IPS-18c (cell line): Measurements from ENCODE around the gene SNTB2.
"Not testable (repeated sequence)": the region's sequence is repeated elsewhere in the genome, so short reads cannot be mapped to it uniquely, and the experiment has no call there.

ENCODE experiments used
- H3K4me3 ChIP-seq: 2 replicates; pipeline ENCODE4 v1.7.0; 2013; ENCODE audit warnings: low read depth, mild to moderate bottlenecking, low read length, moderate library complexity; ENCODE audit not compliant: insufficient read depth
- H3K9me3 ChIP-seq: one replicate; pipeline ENCODE4 v1.6.1; 2013; ENCODE audit warnings: mild to moderate bottlenecking, low read length, moderate library complexity; ENCODE audit not compliant: control insufficient read depth, insufficient read depth

The SNTB2 gene

DNA sequence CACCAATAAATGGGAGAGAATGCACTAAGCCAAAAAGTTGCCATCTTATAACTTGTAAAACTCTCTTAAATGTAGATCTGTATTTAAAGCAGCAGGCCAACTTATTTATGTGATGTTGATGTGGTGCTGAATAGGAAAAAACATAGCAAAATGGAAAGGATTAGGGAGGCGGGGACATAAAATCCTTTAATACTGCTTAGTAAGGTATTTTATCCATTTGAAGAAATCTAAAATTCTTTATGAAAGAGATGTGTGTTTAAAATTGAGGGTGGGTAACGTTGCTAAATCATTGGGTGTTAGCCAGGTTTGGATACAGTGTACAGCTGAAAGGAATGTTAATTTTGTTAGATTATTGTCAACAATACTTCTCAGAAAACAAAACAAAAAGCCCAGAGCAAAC lies 14.3 kb downstream of the SNTB2 start:
- Histone ChIP-seq H3K4me3 (no peak overlapping the region), H3K9me3 (no peaks in the 10 kb centered on the region)

DNA sequence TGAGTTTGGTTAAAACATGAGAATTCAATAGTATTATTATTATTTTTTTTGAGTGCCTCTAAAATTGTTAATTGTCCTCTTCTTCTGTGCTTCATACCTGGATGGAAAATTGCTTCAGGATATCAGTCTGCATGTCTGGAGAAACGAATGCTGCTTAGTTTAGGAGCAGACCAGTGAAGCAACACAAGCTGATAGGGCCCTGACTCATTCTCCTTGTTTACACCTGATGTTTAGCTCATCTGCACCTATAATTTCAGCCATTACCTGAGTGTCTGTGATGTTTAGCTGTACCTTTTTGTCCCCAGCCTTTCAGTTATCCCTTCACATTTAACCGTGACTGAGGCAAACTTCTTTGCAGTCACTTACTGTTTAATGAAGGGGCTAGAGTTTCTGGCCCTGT lies 14.8 kb downstream of the SNTB2 start:
- no peak overlapping the region for H3K4me3 ChIP-seq
- H3K9me3 ChIP-seq, result no peaks in the 10 kb centered on the region

DNA sequence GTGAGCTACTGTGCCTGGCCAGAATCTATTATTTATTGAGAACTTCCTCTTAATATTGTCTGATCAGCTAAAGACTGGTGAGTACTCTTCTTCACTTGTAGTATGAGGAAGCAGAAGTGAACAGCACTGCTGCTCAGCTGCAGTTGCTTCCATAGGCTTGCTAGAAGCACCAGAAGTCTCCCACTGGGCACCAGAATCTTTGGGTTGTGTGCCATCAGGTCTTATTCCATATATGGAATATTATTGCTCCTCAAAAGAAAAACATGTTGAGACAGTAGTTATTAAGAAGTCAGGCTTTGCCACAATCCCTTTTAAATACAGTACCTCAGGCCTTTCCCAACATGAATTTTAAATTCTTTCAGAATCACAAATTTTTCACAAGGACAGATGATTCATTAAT lies 17.2 kb downstream of the SNTB2 start:
- no peaks in the 10 kb centered on the region for H3K9me3 ChIP-seq
- no peak overlapping the region for H3K4me3 ChIP-seq

DNA sequence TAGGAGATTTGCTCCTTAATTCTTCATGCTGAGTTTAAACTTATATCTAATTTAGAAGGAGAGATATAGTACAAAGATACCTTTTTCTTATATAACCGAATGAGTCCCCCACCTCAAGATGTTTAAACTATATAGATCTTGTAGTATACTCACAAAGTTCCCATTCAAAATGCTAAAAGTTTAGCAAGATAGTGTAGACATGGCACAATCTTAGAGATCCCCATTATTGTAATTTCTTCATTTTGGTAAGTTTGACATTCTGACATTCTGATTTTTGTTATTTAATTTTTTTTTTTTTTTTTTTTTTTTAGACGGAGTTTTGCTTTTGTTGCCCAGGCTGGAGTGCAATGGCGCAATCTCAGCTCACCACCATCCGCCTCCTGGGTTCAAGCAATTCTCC lies 22.8 kb downstream of the SNTB2 start:
- H3K4me3 ChIP-seq, result no peak overlapping the region

DNA sequence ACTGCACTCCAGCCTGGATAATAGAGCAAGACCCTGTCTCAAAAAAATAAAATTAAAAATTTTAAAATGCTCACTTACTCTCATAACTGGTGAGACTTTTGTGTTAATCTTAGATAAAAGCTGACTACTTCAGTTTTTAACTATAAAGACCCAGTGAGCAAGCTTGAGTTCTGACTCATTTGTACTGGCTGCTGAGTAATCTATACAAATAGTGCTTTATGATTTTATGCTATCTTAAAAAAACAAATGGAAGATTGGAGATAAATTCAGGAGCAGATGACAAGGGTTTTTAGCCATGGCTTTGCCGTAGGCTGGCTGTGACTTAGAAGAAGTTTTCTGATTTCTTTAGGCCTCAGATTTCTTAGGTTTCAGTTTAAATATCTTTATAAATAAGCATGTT lies 30.5 kb downstream of the SNTB2 start:
- H3K4me3 ChIP-seq, result no peak overlapping the region
- H3K9me3 ChIP-seq, result no peaks in the 10 kb centered on the region

More for the DNA sequence above, 22.8 kb downstream of the SNTB2 start:
- H3K9me3 ChIP-seq, result no peaks in the 10 kb centered on the region

DNA sequence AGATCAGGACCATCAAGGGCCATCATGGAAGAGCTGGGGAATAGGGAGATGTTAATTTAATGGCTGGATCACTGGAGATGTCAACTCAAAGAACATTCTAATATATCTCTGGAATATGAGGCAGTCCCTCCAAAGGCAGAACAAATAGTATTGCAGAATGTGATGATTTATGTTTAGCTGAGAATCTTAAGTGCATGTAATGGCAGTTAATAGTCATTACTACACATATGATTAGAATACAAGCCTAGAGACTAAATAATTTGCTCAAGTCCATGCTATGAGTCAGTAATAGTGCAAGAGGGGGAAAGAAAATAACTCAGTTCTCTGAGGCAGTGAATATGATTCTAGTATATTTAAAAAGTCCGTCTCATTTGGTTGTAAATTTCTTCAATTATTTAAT lies 32.3 kb downstream of the SNTB2 start:
- H3K9me3 ChIP-seq, result no peaks in the 10 kb centered on the region
- no peak overlapping the region for H3K4me3 ChIP-seq

DNA sequence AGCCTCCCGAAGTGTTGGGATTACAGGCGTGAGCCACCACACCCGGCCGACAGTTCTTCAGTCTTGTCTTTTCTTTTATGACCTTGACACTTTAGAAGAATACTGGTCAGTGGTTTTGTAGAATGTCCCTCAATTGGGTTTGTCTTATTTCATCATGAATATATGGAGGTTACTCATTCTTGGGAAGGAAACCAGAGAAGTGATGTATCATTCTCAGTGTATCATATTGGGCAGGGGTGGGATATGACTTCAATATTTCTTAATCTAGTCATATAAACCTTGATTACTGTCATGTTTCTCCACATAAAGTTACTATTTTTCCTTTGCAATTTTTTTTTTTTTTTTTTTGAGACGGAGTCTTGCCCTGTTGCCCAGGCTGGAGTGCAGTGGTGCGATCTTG lies 36.9 kb downstream of the SNTB2 start:
- no peak overlapping the region for H3K4me3 ChIP-seq

DNA sequence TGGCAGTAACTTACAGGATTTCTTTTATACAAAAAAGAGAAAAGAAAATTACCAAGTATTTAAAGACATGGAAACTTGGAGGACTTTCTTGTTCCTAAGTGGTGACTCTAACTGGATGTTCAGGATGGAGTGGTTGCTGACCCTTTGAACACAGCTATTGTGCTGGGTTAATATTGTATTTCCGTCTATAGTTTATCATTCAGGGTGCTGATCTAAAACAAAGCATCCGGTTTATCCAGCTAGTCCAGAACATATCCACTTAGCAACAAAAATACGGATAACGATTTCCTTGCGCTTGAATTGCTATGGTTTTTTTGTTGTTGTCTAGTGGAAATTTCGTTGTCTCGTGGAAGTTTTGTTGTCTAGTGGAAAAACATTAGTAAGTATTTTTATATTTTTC lies 38.2 kb downstream of the SNTB2 start:
- no peak overlapping the region for H3K4me3 ChIP-seq
- H3K9me3 ChIP-seq, result no peaks in the 10 kb centered on the region

More for the DNA sequence above, 36.9 kb downstream of the SNTB2 start:
- no peaks in the 10 kb centered on the region for H3K9me3 ChIP-seq

DNA sequence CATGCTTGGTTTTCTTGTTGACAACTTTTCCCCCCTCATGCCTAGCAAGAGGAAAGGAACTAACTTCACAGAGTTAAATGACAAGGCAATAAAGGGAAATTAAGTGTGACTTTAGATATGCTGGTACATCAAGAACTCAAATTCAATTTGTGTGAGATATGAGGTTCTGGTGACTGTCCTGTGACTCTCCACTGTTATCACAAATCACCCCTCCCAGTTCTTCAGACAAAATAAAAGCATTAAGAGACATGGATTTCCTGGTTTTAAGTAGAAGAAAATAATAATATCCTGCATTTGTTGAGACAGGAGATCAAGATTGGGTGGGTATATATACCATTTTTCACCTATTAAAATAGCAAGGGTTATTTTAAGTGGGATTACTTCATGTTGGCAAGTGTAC lies 46.2 kb downstream of the SNTB2 start:
- Histone ChIP-seq H3K9me3 (no peaks in the 10 kb centered on the region), H3K4me3 (no peak overlapping the region)

DNA sequence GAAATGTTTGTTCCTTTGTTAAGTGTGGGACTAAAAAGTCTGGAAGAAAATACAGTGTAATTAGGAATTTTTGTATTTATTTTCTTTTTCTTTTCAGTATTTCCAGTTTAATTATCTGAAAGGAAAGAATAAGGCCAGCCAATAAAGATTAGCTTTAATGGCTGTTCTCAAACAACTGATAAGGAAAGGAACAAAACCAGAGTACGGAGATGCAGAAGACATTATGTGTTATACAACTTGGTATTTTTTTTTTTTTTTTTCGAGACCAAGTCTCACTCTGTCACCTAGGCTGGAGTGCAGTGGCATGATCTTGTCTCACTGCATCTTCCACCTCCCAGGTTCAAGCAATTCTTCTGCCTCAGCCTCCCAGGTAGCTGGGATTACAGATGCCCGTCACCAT lies 47.5 kb downstream of the SNTB2 start:
- Histone ChIP-seq H3K4me3 (no peak overlapping the region), H3K9me3 (no peaks in the 10 kb centered on the region)

DNA sequence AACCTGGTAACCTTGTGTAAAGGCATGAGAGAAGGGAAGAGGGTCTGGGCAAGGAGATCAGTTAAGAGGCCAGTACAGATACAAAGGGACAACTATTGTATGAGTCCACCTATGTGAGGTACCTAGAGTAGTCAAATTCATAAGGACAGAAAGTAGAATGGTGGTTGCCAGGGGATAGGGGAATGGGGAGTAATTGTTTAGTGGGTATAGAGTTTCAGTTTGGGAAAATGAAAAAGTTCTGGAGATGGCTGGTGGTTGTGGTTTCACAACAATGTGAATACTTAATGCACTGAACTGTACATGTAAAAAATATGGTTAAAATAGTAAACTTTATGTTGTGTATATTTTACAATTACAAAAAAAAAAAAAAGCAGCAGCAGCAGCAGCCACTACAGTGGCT lies 49.4 kb downstream of the SNTB2 start:
- Histone ChIP-seq H3K9me3 (no peaks in the 10 kb centered on the region), H3K4me3 (no peak overlapping the region)

DNA sequence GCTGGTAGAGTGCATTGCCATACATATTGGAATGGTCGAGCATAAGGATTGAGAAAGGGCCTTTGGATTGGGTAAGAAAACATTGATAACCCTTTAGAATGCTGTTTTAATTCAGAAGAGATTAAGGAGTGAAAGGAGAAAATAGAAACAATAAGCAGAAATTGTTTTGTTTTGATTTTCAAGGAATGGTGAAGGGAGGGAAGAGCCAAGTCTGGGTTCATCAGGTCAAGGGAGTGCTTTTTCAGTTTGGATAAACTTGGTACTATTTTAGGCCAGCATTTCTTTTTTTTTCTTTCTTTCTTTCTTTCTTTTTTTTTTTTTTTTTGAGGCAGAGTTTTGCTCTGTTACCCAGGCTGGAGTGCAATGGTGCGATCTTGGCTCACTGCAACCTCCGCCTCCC lies 50.3 kb downstream of the SNTB2 start:
- no peaks in the 10 kb centered on the region for H3K9me3 ChIP-seq

DNA sequence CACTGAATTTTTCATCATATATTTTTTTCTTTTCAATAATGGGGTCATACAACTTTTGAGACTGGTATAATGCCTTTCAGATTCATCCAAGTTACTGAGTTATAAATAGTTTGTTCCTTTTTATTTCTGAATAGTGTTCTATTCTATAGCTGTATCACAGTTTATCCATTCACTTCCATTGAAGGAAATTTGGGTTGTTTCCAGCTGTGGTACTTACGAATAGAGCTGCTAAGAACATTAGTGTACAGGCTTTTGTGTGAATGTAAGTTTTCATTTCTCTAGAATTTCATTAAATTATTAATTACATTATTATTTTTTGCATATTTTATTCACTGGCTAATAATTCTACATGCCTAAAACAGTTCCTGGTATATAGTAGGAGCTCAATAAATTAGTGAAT lies 52.9 kb downstream of the SNTB2 start:
- H3K4me3 ChIP-seq, result no peak overlapping the region
- no peaks in the 10 kb centered on the region for H3K9me3 ChIP-seq

More for the DNA sequence above, 50.3 kb downstream of the SNTB2 start:
- H3K4me3 ChIP-seq, result no peak overlapping the region

DNA sequence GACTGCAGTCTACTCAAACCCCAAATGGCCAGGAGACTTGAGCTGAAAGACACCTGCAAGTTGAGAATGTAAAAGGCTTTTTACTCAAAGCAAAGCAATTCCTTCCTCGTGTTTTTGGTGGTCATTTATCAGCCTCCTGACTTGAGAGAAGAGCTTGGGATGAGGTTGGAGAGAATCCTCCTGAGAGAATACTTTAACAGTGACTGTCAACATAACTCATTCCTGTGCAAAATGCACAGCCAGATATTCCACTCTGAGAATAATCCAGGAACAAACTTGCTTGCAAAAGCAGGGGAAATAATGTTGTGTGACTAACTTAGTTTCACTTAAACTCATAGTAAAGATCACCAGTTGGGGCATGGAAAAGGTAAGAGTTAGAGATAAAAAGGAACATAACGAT lies 53.4 kb downstream of the SNTB2 start:
- no peak overlapping the region for H3K4me3 ChIP-seq
- H3K9me3 ChIP-seq, result no peaks in the 10 kb centered on the region

DNA sequence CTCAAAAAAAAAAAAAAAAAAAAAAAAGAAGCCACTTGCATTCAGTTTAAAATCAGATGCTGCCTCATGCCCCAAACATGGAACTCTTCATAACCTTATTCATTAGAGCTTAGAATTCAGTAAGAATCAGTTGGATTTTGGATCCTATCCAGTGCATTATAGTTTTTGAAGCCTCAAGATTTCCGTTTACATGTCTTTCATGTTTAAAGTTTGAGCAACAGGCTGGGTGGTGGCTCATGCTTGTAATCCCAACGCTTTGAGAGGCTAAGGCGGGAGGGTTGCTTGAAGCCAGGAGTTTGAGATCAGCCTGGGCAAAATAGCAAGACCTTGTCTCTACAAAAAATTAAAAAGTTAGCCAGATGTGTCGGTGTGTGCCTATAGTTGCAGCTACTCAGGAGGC lies 55.0 kb downstream of the SNTB2 start:
- no peak overlapping the region for H3K4me3 ChIP-seq
- no peaks in the 10 kb centered on the region for H3K9me3 ChIP-seq

DNA sequence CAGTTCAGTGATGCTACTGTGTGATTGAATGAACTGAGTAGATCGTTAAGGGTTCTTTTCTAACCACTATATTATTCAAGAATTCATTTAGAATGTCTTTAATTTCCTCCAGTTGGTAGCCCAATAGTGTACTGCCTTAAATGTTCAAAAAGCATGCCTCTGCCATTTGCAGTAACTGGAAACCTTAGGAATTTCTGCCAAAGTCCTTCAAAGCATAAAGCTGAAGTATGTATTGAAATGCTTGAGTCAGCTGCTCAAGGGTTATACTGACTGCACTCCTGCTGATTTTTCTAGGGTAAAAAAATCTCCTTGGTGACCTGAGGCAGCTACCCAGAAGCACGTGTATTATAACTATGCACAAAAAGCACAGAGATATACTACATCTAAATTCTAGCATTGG lies 56.5 kb downstream of the SNTB2 start:
- H3K9me3 ChIP-seq, result no peaks in the 10 kb centered on the region
- H3K4me3 ChIP-seq, result no peak overlapping the region

DNA sequence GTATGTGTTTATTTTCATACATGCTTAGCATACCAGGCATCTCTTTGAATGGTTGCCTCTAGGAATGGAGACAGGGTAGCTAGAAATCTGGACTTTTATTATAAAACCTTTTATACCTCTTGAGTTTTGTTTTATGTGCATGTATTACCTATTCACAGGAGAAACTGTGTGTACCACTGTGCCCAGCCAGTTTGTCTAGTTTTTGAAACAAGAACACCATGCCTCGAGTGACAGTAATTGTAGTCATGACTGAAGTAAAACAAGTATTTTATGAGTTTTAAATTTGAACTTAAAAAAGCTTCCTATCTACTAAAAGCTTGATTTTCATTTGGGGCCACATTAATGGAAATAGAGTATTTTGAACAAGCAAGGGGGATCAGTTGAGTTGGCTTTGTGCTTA lies 57.4 kb downstream of the SNTB2 start:
- no peaks in the 10 kb centered on the region for H3K9me3 ChIP-seq
- no peak overlapping the region for H3K4me3 ChIP-seq

DNA sequence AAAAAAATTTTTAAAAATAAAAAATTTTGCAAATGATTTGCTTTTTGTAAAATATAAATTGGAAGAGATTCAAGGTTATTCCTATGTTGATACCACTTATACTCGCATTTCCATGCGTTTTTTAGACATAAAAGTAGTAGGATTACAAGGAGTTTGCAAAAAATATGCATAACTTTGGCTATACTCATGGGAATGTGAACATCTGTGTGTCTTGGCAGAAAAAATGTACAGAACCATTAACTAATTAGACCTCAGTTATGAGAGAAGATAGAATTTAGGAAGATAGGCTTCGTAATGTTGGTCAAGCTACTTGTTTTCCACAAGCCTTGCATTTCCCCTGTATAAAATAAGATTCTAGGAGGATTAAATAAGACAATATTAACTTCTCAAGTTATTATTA lies 63.1 kb downstream of the SNTB2 start:
- H3K4me3 ChIP-seq, result no peak overlapping the region
- H3K9me3 ChIP-seq, result no peaks in the 10 kb centered on the region

DNA sequence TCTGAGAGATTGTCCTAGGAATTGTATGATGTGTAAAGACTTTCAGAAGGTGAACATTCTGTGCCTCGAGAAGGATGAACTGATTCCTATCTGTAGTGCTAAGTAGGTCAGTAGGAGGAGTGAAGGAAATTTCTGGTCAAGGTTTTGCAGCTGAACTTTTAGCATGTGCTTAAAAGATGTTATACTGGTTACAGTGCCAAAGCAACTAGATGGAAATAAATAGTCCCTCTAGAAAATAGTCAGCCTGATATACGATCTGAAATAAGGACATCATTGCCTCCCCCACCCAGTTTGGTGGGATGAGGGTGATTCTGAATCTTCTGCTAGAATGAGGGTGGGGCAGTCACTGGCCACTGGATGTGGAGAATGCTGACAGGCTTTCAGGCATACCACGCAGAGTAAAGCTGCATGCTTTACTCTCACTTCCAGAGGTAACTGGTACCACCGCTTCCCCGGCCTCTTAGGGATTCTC lies 66.9 kb downstream of the SNTB2 start:
- Histone ChIP-seq H3K9me3 (no peaks in the 10 kb centered on the region), H3K4me3 (no peak overlapping the region)

DNA sequence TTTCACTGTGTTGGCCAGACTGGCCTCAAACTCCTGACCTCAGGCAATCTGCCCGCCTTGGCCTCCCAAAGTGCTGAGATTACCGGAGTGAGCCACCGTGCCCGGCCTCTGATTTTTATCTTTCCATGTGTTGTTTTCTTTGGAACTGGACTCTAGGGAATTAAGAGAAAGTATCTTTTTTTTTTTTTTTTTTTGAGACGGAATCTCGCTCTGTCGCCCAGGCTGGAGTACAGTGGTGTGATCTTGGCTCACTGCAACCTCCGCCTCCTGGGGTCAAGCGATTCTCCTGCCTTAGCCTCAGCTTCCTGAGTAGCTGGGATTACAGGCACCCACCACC lies 72.4 kb downstream of the SNTB2 start:
- H3K9me3 ChIP-seq, H3K4me3 ChIP-seq: not testable (repeated sequence)
